Measurements from ENCODE around the gene SUPT20H. TPM values are rescaled to one million over a fixed set of nuclear protein-coding genes. Genes with fewer than 3 reads are reported as not detected.
"Not testable (repeated sequence)": the region's sequence is repeated elsewhere in the genome, so short reads cannot be mapped to it uniquely, and the experiment has no call there.

The SUPT20H gene
- total RNA-seq, 4 donors from 2014 or later: 28.4 to 67.6 (median 45.3) TPM

DNA sequence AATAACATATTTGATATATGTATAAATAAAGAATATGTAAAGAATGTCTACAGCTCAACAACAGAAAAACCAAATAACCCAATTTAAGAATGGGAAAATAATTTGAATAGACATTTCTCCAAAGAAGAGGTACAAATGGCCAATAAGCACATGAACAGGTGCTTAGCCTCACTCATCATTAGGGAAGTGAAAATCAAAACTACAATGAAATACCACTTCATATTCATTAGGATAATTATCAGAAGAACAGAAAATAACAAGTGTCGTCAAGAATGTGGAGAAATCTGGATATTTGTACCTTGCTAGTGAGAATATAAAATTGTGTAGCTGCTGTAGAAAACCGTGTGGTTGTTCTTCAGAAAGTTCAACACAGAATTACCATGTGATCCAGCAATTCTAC lies 8.4 kb upstream of the SUPT20H start:
- no peak for TF ChIP-seq POLR2AphosphoS5 (IDR thresholded peaks at IDR 0.05)
- no peak for TF ChIP-seq CTCF (IDR thresholded peaks at IDR 0.05)
- TF ChIP-seq EP300 (IDR thresholded peaks at IDR 0.05; ENCODE audit: low read depth): no peak
- DNase-seq: no peak
- H3K27ac ChIP-seq: no peak overlapping the region
- WGBS, 2 donors (ENCODE audit: low coverage in 1 of 2): 70 to 74% methylated on average over 2 of the region's 2 CpGs
- in situ Hi-C loops (cut with MboI; ENCODE audit: low pct_ligation_motif_present in 1 of 4, low pct_unique_long_range_greater_than_20kb in 1 of 4, low sequenced_read_pairs in 3 of 4) (loop anchor here in 1 of 4 donors (25.0 kb wide), 1 partner anchor 1294 kb away; no protein-coding TSS in a partner anchor), intact Hi-C loops (cut with DNase I; ENCODE audit: low total_unique reads) (no loop called here)
- no peaks in the 10 kb centered on the region for H3K4me1 ChIP-seq
- no peak overlapping the region for H3K4me3 ChIP-seq
- H3K36me3 ChIP-seq: no peaks in the 10 kb centered on the region
- H3K27me3 ChIP-seq: peaks cover 10% of the 10 kb centered on the region
- no peaks in the 10 kb centered on the region for H3K9me3 ChIP-seq

- 84 to 100% methylated on average over 2 to 6 of the region's 6 CpGs for WGBS, 2 donors (ENCODE audit: low coverage in 1 of 2)
- in situ Hi-C loops (cut with MboI; ENCODE audit: low pct_ligation_motif_present in 1 of 4, low pct_unique_long_range_greater_than_20kb in 1 of 4, low sequenced_read_pairs in 3 of 4): loop anchor here in 1 of 4 donors (25.0 kb wide), 1 partner anchor 1296 kb away; no protein-coding TSS in a partner anchor
- TF ChIP-seq POLR2AphosphoS5 (IDR thresholded peaks at IDR 0.05): no peak
- TF ChIP-seq CTCF (IDR thresholded peaks at IDR 0.05): no peak
- no peak for TF ChIP-seq POLR2A (IDR thresholded peaks at IDR 0.05)
- no peak for TF ChIP-seq EP300 (IDR thresholded peaks at IDR 0.05; ENCODE audit: low read depth)
Measured at GRCh38 chr13:37065890-37066526, 6.5 kb upstream of the SUPT20H start.

GRCh38 chr13:37059848-37060192 lies 332 bp upstream of the SUPT20H start:
- Histone ChIP-seq H3K9me3 (no peaks in the 10 kb centered on the region), H3K4me1 (peaks cover 11 to 21% (median 17%) of the 10 kb centered on the region in 4 donors), H3K27me3 (peaks cover 10% of the 10 kb centered on the region), H3K36me3 (no peaks in the 10 kb centered on the region), H3K27ac (peak overlapping the region; percentile 91 to 96 (median 94)), H3K4me3 (peak overlapping the region; percentile 18 to 91 (median 87))
- TF ChIP-seq EP300 (IDR thresholded peaks at IDR 0.05; ENCODE audit: low read depth) (no peak), POLR2A (IDR thresholded peaks at IDR 0.05) (no peak), POLR2AphosphoS5 (IDR thresholded peaks at IDR 0.05) (no peak), CTCF (IDR thresholded peaks at IDR 0.05) (no peak)
- in situ Hi-C loops (cut with MboI; ENCODE audit: low pct_ligation_motif_present in 1 of 4, low pct_unique_long_range_greater_than_20kb in 1 of 4, low sequenced_read_pairs in 3 of 4): loop anchor here in 1 of 4 donors (25.0 kb wide), 1 partner anchor 1302 kb away; no protein-coding TSS in a partner anchor
- 13 to 19% methylated on average over 9 to 10 of the region's 10 CpGs for WGBS, 2 donors (ENCODE audit: low coverage in 1 of 2)
- intact Hi-C loops (cut with DNase I; ENCODE audit: low total_unique reads): no loop called here
- no peak for DNase-seq

More at GRCh38 chr13:37065890-37066526, 6.5 kb upstream of the SUPT20H start:
- Histone ChIP-seq H3K27me3 (peaks cover 10% of the 10 kb centered on the region), H3K27ac (no peak overlapping the region), H3K36me3 (no peaks in the 10 kb centered on the region), H3K9me3 (no peaks in the 10 kb centered on the region), H3K4me1 (no peaks in the 10 kb centered on the region), H3K4me3 (no peak overlapping the region)
- no peak for DNase-seq
- intact Hi-C loops (cut with DNase I; ENCODE audit: low total_unique reads): no loop called here

GRCh38 chr13:37056228-37056627 lies 3.3 kb downstream of the SUPT20H start:
- H3K4me3 ChIP-seq; DNase-seq; H3K27me3 ChIP-seq; intact Hi-C loops (cut with DNase I; ENCODE audit: low total_unique reads); H3K36me3 ChIP-seq; H3K9me3 ChIP-seq; H3K27ac ChIP-seq: not testable (repeated sequence)
- 74 to 75% methylated on average over 2 of the region's 2 CpGs for WGBS, 2 donors (ENCODE audit: low coverage in 1 of 2)
- in situ Hi-C loops (cut with MboI; ENCODE audit: low pct_ligation_motif_present in 1 of 4, low pct_unique_long_range_greater_than_20kb in 1 of 4, low sequenced_read_pairs in 3 of 4): loop anchor here in 1 of 4 donors (25.0 kb wide), 1 partner anchor 1306 kb away; no protein-coding TSS in a partner anchor
- peaks cover 11 to 29% (median 20%) of the 10 kb centered on the region in 4 donors for H3K4me1 ChIP-seq

DNA sequence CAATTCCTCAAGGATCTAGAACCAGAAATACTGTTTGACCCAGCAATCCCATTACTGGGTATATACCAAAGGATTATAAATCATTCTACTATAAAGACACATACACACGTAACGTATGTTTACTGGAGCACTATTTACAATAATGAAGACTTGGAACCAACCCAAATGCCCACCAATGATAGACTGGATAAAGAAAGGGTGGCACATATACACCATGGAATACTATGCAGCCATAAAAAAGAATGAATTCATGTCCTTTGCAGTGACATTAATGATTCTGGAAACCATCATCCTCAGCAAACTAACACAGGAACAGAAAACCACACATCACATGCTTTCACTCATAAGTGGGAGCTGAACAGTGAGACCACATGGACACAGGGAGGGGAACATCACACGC lies 6.4 kb downstream of the SUPT20H start:
- H3K27ac ChIP-seq; intact Hi-C loops (cut with DNase I; ENCODE audit: low total_unique reads); DNase-seq; H3K4me3 ChIP-seq; H3K36me3 ChIP-seq; H3K9me3 ChIP-seq; H3K27me3 ChIP-seq: not testable (repeated sequence)
- WGBS, 2 donors (ENCODE audit: low coverage in 1 of 2): 94 to 99% methylated on average over 2 to 3 of the region's 3 CpGs
- H3K4me1 ChIP-seq: peaks cover 3 to 20% (median 13%) of the 10 kb centered on the region in 4 donors
- in situ Hi-C loops (cut with MboI; ENCODE audit: low pct_ligation_motif_present in 1 of 4, low pct_unique_long_range_greater_than_20kb in 1 of 4, low sequenced_read_pairs in 3 of 4): loop anchor here in 1 of 4 donors (25.0 kb wide), 1 partner anchor 1309 kb away; no protein-coding TSS in a partner anchor
